WTC11 (cell line): Measurements from ENCODE around the gene HIPK2. TPM values are rescaled to one million over a fixed set of nuclear protein-coding genes. Genes with fewer than 3 reads are reported as not detected.

Source experiments
- ATAC-seq: fragments of 200-7000 bp; cut with Tn5 transposase; 2 replicates; pipeline ENCODE4 v1.10.0; 2021; ENCODE audit warnings: mild to moderate bottlenecking, moderate library complexity
- CTCF ChIA-PET: fragments of 300-600 bp; sonication (Branson Sonifier 250); formaldehyde crosslinking; loops from one replicate; lab custom pipeline; 2021; ENCODE audit warnings: antibody characterized with exemption; lab: Charles Lee
- POLR2A ChIA-PET: fragments of 350-600 bp; sonication (Branson Sonifier 250); formaldehyde crosslinking; loops from one replicate; lab custom pipeline; 2021; ENCODE audit warnings: antibody characterized with exemption; lab: Charles Lee
- DNase-seq: peaks from one replicate; pipeline ENCODE4 v3.0.0; 2021; ENCODE audit warnings: low spot score
- H3K27ac Mint-ChIP-seq: 2 replicates; pipeline ENCODE4 v1.8.0; 2021; ENCODE audit warnings: mixed read lengths
- H3K27me3 Mint-ChIP-seq: 2 replicates; pipeline ENCODE4 v1.8.0; 2021; ENCODE audit warnings: low read depth, mild to moderate bottlenecking, moderate library complexity, mixed read lengths
- H3K36me3 Mint-ChIP-seq: 2 replicates; pipeline ENCODE4 v1.8.0; 2021; ENCODE audit warnings: mixed read lengths
- H3K4me1 Mint-ChIP-seq: 2 replicates; pipeline ENCODE4 v1.8.0; 2022; ENCODE audit warnings: mixed read lengths
- H3K4me3 Mint-ChIP-seq: 2 replicates; pipeline ENCODE4 v1.8.0; 2021; ENCODE audit warnings: mild to moderate bottlenecking, moderate library complexity, mixed read lengths
- H3K9me3 Mint-ChIP-seq: 2 replicates; pipeline ENCODE4 v1.8.0; 2021; ENCODE audit warnings: mixed read lengths
- CREM ChIP-seq: sonication (generic); formaldehyde crosslinking; IDR thresholded peaks from 2 replicates; pipeline ENCODE4 v1.8.1; 2022; ENCODE audit warnings: mild to moderate bottlenecking, missing genetic modification reagents, moderate library complexity
- ELF4 ChIP-seq: sonication (generic); formaldehyde crosslinking; IDR thresholded peaks from 2 replicates; pipeline ENCODE4 v1.8.1; 2022; ENCODE audit warnings: low read depth, mild to moderate bottlenecking, moderate library complexity, missing genetic modification reagents
- ESRRA ChIP-seq: sonication (generic); formaldehyde crosslinking; IDR thresholded peaks from 2 replicates; pipeline ENCODE4 v1.8.1; 2022; ENCODE audit warnings: mild to moderate bottlenecking, missing genetic modification reagents, borderline replicate concordance
- FOXJ3 ChIP-seq: sonication (generic); formaldehyde crosslinking; IDR thresholded peaks from 2 replicates; pipeline ENCODE4 v1.9.0; 2021; ENCODE audit warnings: missing genetic modification reagents, mild to moderate bottlenecking, borderline replicate concordance
- GRHL2 ChIP-seq: fragments of 250-450 bp; sonication (Bioruptor Pico); IDR thresholded peaks from 2 replicates; pipeline ENCODE4 v1.8.0; 2022; ENCODE audit warnings: mild to moderate bottlenecking, moderate library complexity; ENCODE audit not compliant: insufficient replicate concordance, severe bottlenecking
- JUN ChIP-seq: sonication (generic); formaldehyde crosslinking; IDR thresholded peaks from 2 replicates; pipeline ENCODE4 v1.8.0; 2023; ENCODE audit warnings: mild to moderate bottlenecking, missing genetic modification reagents
- OVOL2 ChIP-seq: fragments of 250-450 bp; sonication (Bioruptor Pico); IDR thresholded peaks from 2 replicates; pipeline ENCODE4 v1.9.0; 2021; ENCODE audit warnings: mild to moderate bottlenecking, borderline replicate concordance
- PRRX2 ChIP-seq: fragments of 250-450 bp; sonication (Bioruptor Pico); IDR thresholded peaks from 2 replicates; pipeline ENCODE4 v1.8.0; 2021; ENCODE audit warnings: mild to moderate bottlenecking
- TEAD1 ChIP-seq: sonication (generic); formaldehyde crosslinking; IDR thresholded peaks from 2 replicates; pipeline ENCODE4 v1.8.0; 2022; ENCODE audit warnings: mild to moderate bottlenecking, missing genetic modification reagents
- ZNF232 ChIP-seq: sonication (generic); formaldehyde crosslinking; IDR thresholded peaks from 2 replicates; pipeline ENCODE4 v1.8.0; 2022; ENCODE audit warnings: mild to moderate bottlenecking, missing genetic modification reagents
- total RNA-seq: library from RNA; stranded (reverse); gene quantifications from 3 replicates; pipeline ENCODE4 v1.2.3, GENCODE V29; 2021
- TF ChIP-seq, protein P1 (sequence below): fragments of 250-450 bp; sonication (Bioruptor Pico); IDR thresholded peaks from 2 replicates; pipeline ENCODE4 v1.9.0; 2021; ENCODE audit warnings: moderate library complexity, mild to moderate bottlenecking, inconsistent platforms, borderline replicate concordance
- TF ChIP-seq, protein P2 (sequence below): sonication (generic); formaldehyde crosslinking; IDR thresholded peaks from 2 replicates; pipeline ENCODE4 v1.8.1; 2022; ENCODE audit warnings: low read depth, missing genetic modification reagents, borderline replicate concordance
- TF ChIP-seq, protein P3 (sequence below): sonication (generic); formaldehyde crosslinking; IDR thresholded peaks from 2 replicates; pipeline ENCODE4 v1.8.1; 2023; ENCODE audit warnings: mild to moderate bottlenecking, missing genetic modification reagents, moderate library complexity
- TF ChIP-seq, protein P4 (sequence below): sonication (generic); formaldehyde crosslinking; IDR thresholded peaks from 2 replicates; pipeline ENCODE4 v1.8.1; 2023; ENCODE audit warnings: mild to moderate bottlenecking, moderate library complexity, missing genetic modification reagents
- TF ChIP-seq, protein P5 (sequence below): sonication (generic); formaldehyde crosslinking; IDR thresholded peaks from 2 replicates; pipeline ENCODE4 v1.8.1; 2023; ENCODE audit warnings: mild to moderate bottlenecking, missing genetic modification reagents
- TF ChIP-seq, protein P6 (sequence below): fragments of 200-600 bp; IDR thresholded peaks from 2 replicates; pipeline ENCODE4 v1.8.0; 2022; ENCODE audit warnings: antibody characterized with exemption

HIPK2 gene
- total RNA-seq, 1 experiment from 2014 or later: 25.3 TPM

DNA sequence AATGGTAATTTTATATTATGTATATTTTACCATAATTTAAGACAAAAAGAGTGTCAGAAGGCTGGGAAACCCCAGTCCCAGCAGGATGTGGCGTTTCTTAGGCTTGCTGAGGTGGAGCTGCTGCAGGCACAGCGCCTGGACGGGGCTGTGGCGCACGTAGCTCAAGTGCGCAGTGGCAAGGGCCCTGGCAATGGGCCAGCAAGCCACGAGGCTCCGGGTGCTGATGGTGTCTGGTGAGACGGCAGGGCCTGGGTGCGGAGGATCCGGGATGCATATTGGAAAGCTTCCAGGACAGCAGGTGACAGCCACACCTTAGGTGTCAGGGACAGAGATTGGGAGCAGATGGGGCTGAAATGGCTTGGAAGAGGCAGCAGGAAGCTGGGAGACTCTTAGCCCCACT, 217.1 kb downstream of the HIPK2 start:
- ChIA-PET CTCF (interaction anchor here (0.6 to 1.9 kb wide), 2 partner anchors 61 to 1088 kb away, joined by 4 to 5 read pairs; no protein-coding TSS in a partner anchor), POLR2A (no interaction called here)
- no peak for DNase-seq
- H3K9me3 Mint-ChIP-seq: peaks cover 5% of the 10 kb centered on the region
- peaks cover 19% of the 10 kb centered on the region for H3K4me1 Mint-ChIP-seq
- H3K27me3 Mint-ChIP-seq: no peaks in the 10 kb centered on the region; the same call in 1 of the 2 replicates
- TF ChIP-seq, protein P1, sequence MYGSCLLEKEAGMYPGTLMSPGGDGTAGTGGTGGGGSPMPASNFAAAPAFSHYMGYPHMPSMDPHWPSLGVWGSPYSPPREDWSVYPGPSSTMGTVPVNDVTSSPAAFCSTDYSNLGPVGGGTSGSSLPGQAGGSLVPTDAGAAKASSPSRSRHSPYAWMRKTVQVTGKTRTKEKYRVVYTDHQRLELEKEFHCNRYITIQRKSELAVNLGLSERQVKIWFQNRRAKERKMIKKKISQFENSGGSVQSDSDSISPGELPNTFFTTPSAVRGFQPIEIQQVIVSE (CRISPR knock-in tag): no peak
- TF ChIP-seq, protein P2, sequence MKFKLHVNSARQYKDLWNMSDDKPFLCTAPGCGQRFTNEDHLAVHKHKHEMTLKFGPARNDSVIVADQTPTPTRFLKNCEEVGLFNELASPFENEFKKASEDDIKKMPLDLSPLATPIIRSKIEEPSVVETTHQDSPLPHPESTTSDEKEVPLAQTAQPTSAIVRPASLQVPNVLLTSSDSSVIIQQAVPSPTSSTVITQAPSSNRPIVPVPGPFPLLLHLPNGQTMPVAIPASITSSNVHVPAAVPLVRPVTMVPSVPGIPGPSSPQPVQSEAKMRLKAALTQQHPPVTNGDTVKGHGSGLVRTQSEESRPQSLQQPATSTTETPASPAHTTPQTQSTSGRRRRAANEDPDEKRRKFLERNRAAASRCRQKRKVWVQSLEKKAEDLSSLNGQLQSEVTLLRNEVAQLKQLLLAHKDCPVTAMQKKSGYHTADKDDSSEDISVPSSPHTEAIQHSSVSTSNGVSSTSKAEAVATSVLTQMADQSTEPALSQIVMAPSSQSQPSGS (CRISPR knock-in tag): no peak
- TF ChIP-seq PRRX2 (no peak), ESRRA (CRISPR knock-in tag) (no peak), ELF4 (CRISPR knock-in tag) (no peak), GRHL2 (CRISPR knock-in tag) (no peak)
- TF ChIP-seq, protein P3, sequence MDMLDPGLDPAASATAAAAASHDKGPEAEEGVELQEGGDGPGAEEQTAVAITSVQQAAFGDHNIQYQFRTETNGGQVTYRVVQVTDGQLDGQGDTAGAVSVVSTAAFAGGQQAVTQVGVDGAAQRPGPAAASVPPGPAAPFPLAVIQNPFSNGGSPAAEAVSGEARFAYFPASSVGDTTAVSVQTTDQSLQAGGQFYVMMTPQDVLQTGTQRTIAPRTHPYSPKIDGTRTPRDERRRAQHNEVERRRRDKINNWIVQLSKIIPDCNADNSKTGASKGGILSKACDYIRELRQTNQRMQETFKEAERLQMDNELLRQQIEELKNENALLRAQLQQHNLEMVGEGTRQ (CRISPR knock-in tag): no peak
- TF ChIP-seq, protein P4, sequence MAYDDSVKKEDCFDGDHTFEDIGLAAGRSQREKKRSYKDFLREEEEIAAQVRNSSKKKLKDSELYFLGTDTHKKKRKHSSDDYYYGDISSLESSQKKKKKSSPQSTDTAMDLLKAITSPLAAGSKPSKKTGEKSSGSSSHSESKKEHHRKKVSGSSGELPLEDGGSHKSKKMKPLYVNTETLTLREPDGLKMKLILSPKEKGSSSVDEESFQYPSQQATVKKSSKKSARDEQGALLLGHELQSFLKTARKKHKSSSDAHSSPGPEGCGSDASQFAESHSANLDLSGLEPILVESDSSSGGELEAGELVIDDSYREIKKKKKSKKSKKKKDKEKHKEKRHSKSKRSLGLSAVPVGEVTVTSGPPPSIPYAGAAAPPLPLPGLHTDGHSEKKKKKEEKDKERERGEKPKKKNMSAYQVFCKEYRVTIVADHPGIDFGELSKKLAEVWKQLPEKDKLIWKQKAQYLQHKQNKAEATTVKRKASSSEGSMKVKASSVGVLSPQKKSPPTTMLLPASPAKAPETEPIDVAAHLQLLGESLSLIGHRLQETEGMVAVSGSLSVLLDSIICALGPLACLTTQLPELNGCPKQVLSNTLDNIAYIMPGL (CRISPR knock-in tag): no peak
- TF ChIP-seq, all 79 proteins: peak for 0
- no peak overlapping the region for H3K27ac Mint-ChIP-seq
- no peak overlapping the region for H3K4me3 Mint-ChIP-seq
- H3K36me3 Mint-ChIP-seq: no peaks in the 10 kb centered on the region
- no peak for ATAC-seq

DNA sequence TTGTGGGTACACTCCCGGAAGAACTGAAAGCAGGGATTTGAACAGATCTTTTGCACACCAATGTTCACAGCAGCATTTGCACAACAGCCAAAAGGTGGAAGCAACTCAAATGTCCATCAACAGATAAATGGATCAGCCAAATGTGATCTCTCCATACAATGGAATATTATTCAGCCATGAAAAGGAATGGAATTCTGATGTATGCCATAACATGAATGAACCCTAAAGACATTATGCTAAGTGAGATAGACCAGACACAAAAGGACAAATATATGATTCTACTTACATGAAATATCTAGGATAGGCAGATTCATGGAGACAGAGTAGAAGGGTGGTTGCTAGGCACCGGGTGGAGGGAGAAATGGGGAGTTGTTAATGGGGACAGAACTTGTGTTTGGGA, 217.6 kb downstream of the HIPK2 start:
- TF ChIP-seq, protein P5, sequence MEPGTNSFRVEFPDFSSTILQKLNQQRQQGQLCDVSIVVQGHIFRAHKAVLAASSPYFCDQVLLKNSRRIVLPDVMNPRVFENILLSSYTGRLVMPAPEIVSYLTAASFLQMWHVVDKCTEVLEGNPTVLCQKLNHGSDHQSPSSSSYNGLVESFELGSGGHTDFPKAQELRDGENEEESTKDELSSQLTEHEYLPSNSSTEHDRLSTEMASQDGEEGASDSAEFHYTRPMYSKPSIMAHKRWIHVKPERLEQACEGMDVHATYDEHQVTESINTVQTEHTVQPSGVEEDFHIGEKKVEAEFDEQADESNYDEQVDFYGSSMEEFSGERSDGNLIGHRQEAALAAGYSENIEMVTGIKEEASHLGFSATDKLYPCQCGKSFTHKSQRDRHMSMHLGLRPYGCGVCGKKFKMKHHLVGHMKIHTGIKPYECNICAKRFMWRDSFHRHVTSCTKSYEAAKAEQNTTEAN (CRISPR knock-in tag): no peak
- TF ChIP-seq TEAD1 (CRISPR knock-in tag) (no peak), FOXJ3 (CRISPR knock-in tag) (no peak), CREM (CRISPR knock-in tag) (no peak), JUN (CRISPR knock-in tag) (no peak), OVOL2 (CRISPR knock-in tag) (no peak), ZNF232 (CRISPR knock-in tag) (no peak)
- TF ChIP-seq, protein P6, sequence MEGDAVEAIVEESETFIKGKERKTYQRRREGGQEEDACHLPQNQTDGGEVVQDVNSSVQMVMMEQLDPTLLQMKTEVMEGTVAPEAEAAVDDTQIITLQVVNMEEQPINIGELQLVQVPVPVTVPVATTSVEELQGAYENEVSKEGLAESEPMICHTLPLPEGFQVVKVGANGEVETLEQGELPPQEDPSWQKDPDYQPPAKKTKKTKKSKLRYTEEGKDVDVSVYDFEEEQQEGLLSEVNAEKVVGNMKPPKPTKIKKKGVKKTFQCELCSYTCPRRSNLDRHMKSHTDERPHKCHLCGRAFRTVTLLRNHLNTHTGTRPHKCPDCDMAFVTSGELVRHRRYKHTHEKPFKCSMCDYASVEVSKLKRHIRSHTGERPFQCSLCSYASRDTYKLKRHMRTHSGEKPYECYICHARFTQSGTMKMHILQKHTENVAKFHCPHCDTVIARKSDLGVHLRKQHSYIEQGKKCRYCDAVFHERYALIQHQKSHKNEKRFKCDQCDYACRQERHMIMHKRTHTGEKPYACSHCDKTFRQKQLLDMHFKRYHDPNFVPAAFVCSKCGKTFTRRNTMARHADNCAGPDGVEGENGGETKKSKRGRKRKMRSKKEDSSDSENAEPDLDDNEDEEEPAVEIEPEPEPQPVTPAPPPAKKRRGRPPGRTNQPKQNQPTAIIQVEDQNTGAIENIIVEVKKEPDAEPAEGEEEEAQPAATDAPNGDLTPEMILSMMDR: no peak
- TF ChIP-seq, protein P3 (CRISPR knock-in tag): no peak
- peaks cover 6% of the 10 kb centered on the region for H3K9me3 Mint-ChIP-seq
- POLR2A ChIA-PET: no interaction called here
- CTCF ChIA-PET: interaction anchor here (0.7 to 1.9 kb wide), 2 partner anchors 59 to 60 kb away, joined by 3 to 5 read pairs; no protein-coding TSS in a partner anchor
- H3K27me3 Mint-ChIP-seq: no peaks in the 10 kb centered on the region; the same call in 1 of the 2 replicates
- no peak overlapping the region for H3K4me3 Mint-ChIP-seq
- DNase-seq (no peak), ATAC-seq (no peak)
- peaks cover under 1% of the 10 kb centered on the region; the same call in 1 of the 2 replicates for H3K36me3 Mint-ChIP-seq
- peaks cover 16% of the 10 kb centered on the region for H3K4me1 Mint-ChIP-seq
- no peak overlapping the region for H3K27ac Mint-ChIP-seq
